Activated CD8-positive, alpha-beta memory T cell treated with anti-CD3 and anti-CD28 coated beads for 24 hours (primary cell): Measurements from ENCODE around the gene SEC22C.
A peak's percentile ranks its signal among the peaks of the same experiment; 100 is the strongest.
"Not testable (repeated sequence)": the region's sequence is repeated elsewhere in the genome, so short reads cannot be mapped to it uniquely, and the experiment has no call there.

Experiments
- DNase-seq: peaks from one replicate; pipeline ENCODE4 v3.0.0-alpha.2; 2020

Gene SEC22C, protein sequence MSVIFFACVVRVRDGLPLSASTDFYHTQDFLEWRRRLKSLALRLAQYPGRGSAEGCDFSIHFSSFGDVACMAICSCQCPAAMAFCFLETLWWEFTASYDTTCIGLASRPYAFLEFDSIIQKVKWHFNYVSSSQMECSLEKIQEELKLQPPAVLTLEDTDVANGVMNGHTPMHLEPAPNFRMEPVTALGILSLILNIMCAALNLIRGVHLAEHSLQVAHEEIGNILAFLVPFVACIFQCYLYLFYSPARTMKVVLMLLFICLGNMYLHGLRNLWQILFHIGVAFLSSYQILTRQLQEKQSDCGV

DNA sequence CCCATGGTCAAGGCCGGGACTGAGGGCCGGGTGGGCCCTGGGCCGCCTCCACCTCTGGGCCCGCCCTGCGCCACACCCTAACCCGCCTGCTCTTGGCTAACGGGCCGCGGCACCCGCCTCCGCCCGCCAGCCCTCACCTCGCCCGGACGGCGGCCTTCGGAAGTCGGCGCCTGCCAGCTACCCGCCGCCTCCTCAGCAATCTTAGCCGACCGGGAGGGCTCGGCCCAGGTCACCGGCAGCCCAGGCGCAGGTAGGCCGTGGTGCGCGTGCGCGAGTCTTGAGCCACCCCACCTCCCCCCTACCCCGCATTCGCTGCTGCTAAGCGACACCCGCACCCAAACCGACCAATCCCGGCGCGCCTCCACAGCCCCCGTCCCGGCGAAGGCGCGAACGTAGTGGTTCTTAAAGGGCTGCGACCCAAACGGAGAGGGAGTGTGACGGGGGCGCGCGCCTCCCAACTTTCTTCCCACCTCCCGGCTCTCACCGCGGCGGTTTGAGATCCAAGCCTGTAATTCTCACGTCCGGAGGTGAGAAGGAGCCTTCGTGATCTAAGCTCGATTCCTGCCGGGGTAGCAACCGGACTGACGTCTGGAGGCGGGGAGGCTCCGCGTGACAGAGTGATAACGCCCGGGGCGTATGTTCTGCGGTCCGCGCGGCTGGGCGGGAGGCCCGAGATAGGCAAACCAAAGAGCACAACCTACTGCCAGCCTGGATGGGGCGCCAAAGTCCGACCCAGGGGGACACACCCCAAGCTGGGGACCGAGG lies at the start of gene SEC22C:
Gene SEC22C, minus strand, starts transcription at position 259 of the 765 bp plus-strand sequence. CDS start 12,921 bp downstream, outside the sequence.
- peak; percentile 98 for DNase-seq

DNA sequence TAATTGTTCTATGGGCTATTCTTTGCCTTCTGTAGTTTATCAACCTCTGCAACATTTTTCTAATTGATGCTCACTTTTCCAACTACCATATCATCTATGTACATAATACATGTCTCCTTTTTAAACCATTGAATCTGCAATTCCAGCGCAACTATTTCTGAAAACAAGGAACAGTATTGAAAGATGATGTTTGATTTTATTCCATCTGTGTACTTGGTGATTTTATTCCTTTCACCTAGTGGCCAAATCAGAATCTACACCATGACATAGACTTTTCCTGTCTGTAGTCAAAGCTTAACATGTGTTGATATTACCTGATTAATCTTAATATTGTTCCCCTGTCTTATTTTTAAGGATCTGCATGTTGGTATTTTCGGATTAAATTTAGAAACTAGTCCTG lies 31.7 kb upstream of the SEC22C start:
- no peak for DNase-seq

DNA sequence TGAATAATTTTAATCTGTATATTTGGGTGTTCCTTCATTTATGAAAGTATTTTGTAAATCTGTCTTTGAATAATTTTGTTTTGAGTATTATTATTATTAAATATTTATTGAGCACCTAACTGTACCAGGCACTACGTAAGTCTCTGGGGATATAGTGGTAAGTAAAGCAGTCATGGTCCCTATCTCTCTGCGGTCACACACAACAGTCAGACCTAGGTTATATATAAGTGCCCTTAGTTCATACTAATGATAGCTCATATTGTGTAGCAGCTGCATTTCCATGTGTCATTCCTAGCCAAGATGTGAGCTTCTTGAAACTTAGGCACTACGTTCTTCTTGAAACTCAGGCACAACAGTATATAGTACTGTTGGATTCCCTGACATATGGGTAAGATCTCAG lies 31.2 kb upstream of the SEC22C start:
- no peak for DNase-seq

DNA sequence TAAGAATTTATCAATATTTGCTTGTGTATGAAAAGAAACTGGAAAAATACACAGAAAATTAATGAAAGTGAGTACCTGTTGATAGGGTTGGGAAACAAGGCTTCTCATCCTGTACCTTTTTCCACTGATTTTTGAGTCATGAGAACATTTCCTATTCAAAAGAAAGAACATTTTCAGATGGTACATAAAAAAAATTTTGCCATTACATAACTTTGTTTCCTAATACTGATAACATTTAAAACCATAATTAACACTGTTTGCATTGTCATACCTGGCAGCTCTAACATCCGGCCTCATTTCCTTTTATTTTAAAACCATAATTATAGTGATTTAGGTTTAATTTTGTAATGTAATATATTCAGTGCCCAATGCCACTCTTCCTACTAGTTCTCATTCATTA lies 30.4 kb upstream of the SEC22C start:
- DNase-seq, result no peak

DNA sequence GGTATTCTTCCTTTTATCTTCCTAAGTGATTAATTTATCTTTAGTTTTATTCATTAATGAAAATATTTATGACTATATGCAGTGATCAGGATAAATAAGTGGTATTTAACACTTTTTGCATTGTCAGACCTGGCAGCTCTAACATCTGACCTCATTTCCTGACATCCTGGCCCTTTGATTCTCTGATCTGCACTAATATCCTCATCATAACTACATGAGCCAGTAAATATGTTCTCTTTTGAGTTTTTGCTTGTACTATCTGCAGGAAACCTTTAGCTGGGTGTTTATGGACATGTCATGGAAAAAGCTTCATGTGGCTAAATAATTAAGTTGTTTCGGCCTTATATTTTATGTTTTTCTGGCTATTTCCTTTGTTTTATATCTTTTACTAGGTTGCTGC lies 29.2 kb upstream of the SEC22C start:
- no peak for DNase-seq

DNA sequence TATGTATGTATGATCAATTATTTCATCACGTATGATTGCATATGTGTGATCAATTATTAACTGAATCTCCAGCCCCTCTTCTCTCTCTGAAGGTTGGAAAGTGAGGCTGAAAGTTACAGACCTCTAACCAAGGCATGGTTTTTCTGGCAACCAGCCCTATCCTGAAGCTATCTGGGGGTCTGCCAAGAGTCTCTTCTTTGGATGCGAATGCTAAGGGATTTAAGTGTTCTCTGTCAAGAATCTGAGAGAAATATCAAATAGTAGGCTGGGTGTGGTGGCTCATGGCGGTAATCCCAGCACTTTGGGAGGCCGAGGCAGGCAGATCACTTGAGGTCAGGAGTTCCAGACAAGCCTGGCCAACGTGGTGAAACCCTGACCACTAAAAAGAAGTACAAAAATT lies 26.8 kb upstream of the SEC22C start:
- no peak for DNase-seq

DNA sequence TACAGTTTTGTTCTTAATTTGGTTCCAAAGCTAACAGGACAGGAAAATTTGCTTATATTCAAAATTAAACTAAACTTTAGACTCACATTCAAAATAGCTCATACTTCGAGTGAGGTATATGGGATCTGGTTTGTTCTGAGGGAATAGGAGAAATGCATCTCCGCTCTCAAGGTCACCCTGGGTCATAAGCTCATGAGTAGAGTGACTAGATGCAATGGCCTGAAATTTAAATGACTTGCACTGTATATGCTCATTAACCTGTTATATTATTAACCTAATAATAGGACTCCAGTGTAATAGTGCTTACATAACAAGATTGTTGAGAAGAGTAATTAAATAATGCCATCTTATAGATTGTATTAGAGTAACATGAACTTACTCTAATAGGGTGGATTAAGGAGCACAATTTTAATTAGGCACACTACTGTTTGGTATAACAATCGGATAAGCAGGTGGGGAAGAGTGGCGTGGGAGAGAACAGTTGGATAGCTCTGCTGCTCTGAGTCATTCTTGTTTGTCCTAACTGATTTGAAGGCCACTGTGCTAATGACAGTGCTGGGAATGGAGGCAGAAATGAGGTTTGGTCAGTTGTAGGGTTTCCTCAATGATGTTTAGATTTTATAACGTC lies 23.9 kb upstream of the SEC22C start:
- DNase-seq, result no peak

DNA sequence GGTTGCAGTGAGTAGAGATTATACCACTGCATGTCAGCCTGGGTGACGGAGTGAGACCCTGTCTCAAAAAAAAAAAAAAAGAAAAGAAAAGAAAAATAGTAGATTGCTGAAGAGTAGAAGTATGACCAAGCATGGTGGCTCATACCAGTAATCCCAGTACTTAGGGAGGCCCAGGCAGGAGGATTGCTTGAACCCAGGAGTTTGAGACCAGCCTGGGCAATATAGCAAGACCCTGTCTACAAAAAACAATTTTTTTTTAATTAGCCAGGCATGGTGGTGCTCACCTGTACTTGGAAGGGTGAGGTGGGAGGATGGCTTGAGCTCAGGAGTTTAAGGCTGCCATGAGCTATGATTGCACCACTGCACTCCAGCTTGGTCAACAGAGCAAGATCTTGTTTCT lies 21.2 kb upstream of the SEC22C start:
- DNase-seq, result no peak

DNA sequence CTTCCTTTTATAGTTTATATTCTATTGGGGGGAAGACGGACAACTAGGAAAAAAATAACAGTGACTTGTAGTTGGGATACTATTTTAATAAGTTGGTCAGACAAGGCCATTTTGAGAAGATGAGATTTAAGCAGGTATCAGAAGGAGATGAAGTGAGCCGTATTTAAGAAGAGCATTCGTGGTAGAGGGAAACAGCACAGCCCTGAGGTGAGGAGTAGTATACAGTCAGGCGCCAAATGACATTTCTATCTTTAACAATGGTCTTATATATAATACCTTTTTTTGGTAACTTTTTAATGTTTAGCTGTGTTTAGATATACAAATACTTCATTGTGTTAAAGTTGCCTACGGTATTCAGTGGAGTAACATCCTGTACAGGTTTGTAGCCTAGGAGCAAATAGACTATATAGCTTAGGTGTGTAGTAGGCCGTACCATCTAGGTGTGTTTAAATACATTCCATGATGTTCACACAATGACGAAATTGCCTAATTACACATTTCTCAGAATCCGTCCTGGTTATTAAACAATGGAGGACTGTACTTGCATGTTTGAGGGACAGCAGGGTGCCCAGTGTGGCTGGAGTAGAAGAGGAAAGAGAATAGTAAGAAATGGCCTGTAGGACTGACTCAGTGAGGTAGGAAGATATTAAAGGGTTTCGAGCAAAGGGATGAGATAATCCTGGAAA lies 20.3 kb upstream of the SEC22C start:
- no peak for DNase-seq

DNA sequence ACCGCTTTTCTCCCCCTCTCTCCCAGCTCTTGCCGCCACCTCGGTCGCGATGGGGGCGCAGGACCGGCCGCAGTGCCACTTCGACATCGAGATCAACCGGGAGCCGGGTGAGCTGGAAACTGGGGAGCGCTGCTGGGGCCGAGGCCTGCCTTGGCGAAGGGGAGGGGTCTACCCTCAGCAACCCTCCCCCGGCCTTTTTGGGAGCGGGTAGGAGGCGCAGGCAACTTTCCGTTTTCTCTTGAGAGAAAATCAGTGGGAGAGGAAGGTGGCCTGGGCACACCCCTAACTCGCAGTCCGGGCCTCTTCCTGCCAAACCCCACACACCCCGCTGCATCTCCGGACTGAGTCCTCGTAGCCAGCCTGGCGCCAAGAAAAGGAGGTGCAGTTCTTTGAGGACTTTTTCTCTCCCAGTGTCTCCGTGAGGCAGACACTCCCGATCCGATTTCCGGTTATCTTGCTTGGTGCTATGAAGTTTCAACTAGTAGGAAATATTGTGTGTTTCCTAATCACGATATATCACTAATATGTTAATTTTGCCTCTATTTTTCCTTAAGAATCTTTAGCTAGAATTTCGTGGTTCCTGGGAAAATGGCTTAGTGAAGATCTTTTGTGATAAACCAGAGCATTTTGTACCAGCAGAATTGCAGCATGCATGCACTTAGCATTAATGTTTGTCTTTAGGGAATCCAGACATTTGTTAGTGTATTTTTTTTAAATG lies 19.4 kb upstream of the SEC22C start:
- DNase-seq, result no peak

DNA sequence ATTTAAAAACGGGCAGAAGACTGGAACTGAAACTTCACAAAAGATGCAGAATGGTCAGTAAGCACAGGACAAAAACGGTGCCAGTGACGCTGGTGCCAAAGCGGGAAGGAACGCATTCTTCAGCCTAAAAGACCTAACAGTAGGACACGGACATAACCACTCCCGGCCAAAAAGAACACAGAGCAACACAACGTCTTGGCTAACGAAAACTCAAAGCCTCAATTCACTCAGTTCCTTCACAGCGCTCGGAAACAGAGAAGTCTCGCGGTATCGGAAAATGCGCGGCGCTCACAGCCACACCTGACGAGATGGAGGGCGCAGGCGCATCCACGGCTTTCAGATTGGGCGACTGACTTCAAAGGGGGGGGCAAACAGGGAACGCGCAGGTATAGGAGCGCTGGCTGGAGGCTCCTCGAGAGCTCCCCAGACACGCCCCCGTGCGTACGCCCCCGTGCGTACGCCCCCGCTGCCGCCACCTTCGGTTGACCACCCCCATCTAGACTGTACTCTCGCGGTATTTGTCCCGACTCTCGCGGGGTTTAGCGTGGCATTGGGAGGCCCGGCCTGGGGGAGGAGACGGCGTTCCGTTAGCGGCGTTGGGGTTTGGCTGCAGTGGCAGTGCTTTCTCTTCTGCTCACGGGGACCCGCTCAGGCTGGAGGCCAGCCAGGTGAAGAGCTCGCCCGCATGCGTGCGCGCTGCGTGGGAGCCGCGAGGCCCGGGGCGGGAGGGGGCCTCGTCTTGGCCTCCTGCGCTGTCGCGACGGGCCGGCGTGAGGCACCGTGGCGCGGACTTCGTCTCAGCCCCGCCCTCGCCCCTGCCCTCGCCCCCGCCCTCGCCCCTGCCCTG lies 18.6 kb upstream of the SEC22C start, which contains the start of gene NKTR:
Gene NKTR, plus strand, starts transcription at position 576 of the 847 bp plus-strand sequence. CDS start 321 bp downstream, outside the sequence.
- DNase-seq, result peak; percentile 100

DNA sequence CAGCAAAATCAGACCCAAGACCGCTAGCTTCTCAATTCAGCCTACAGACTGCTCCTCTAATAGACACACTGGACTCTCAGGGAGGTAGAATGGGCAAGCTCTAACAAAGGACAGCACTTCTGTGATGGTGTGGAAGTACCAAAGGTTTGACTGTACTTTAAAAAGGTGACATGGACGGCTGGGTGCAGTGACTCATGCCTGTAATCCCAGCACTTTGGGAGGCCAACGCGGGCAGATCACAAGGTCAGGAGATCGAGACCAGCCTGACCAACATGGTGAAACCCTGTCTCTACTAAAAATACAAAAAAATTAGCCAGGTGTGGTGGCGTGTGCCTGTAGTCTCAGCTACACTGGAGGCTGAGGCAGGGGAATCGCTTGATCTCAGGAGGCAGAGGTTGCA lies 15.3 kb upstream of the SEC22C start:
- not testable (repeated sequence) for DNase-seq

DNA sequence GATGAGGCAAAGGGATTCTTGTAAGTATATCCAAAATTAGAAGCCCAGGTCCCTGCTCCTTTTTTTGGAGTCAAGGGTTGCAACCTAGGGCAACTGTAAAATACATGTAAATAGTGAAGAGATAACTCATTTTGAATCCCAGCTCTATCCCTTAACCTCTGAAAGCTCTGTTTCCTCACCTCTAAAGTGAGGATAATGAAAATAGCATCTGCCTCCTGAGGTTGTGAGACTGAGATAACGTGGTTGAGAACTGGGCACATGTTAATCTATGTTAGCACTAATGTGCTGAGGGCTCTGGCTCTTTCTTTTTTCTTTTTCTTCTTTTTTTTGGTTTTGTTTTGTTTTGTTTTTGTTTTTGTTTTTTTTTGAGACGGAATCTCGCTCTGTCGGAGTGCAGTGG lies 13.9 kb upstream of the SEC22C start:
- no peak for DNase-seq

DNA sequence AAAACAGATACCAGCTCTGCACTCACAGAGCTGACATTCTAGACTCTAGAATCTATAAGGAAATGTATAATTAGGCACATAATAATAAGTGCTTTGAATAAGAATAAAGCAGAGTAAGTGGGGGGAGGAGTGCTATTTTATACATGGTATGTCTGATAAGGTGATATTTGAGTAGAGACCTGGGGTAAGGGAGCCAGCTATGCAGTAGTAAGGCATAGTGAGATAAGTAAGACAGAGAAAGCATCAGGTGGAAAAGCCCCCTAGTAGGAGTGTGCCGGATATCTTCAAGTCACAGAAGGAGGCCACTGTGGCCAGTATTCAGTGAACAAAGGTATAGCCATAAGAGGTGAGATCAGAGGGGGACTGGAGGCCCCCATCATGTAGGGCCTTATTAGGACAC lies 11.9 kb upstream of the SEC22C start:
- DNase-seq, result no peak

DNA sequence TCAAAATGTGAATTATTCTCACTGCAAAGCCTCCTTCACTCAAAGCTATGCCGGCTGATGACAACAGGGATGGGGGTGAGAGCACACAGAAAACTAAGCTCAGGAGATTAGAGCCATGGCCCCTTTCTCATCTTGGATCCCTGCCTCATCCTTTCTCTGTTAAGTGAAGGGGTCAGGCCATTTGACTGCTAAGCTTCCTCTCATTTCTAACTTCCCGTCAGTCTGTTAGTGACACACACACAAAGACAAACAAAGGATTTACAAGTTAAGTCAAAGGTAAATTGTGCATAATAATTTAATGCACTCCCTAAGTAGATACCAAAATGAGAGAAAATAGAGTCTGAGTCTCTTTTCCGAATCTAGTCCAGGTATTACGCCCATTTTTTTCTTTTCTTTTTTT lies 10.0 kb upstream of the SEC22C start:
- no peak for DNase-seq

DNA sequence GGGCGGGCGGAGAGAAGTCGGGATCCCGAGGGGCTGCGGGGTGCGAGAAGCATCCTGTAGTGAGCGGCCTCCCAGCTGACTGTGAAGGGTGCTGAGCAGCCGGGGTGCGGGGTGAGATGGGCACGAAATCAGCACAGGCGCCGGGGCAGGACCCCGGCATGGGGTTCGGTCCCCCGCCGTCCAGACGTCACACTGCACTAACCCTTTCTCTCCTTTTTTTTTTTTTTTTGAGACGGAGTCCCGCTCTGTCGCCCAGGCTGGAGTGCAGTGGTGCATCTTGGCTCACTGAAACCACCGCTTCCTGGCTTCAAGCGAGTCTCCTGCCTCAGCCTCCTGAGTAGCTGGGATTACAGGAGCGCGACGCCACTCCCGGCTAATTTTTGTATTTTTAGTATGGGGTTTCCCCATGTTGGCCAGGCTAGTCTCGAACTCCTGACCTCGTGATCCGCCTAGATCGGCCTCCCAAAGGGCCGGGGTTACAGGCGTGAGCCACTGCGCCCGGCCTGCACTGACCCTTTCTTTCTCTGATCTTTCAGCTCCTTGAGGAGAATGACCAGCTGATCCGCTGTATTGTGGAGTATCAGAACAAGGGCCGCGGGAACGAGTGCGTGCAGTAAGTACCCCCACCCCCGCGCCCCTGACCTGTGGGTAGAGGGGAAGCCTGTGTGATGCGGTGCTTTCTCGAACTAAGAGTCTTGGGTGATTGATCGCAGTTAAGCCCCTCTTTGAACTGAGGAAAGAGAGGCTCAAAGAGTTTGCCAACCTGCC lies 9.4 kb upstream of the SEC22C start:
- peak; percentile 64 for DNase-seq

DNA sequence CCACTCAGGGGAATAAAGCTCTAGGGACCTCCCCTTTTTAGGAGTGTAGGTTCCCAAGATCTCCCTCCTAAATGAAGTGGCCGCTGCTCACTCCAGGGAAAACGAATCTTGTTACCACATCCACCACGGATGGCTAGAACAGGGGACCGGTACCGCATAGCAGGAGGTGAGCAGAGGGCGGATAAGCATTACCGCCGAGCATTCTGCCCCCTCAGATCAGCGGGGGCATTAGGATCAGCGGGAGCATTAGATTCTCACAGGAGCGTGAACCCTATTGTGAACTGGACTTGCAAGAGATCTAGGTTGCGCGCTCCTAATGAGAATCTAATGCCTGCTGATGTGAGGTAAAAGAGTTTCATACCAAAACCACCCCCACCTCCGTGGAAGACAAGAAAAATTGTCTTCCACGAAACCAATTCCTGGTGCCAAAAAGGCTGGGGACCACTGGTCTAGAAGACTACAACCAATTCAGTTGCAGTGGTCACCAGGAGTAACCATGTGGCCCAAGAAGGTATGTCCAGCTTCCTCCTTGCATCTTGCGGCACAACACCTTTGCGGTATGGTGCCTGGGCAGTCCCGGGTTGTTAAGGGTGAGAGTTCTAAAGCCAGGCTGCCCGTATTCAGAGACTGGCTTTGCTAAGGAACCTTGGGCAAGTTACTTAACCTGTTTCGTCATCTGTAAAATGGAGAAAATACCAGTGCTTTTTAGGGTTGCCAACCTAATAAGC lies 7.8 kb upstream of the SEC22C start:
- DNase-seq, result no peak

DNA sequence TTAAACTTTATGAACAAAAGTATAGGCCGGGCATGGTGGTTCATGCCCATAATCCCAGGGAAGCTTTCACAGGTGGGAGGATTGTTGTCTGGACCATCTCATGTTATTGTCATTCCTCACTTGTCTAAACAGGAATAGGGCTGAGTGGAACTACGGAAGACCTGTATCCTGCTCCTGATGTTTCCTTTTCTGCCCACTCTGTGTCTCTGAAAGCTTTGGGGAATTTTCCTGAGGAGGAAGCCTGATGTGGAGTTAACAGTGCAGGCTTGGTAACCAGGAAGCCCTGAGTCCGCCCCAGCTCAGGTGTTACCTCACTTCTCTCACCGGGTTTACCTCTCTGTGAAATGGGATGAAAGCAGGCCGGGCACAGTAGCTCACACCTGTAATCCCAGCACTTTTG lies 6.9 kb upstream of the SEC22C start:
- no peak for DNase-seq

DNA sequence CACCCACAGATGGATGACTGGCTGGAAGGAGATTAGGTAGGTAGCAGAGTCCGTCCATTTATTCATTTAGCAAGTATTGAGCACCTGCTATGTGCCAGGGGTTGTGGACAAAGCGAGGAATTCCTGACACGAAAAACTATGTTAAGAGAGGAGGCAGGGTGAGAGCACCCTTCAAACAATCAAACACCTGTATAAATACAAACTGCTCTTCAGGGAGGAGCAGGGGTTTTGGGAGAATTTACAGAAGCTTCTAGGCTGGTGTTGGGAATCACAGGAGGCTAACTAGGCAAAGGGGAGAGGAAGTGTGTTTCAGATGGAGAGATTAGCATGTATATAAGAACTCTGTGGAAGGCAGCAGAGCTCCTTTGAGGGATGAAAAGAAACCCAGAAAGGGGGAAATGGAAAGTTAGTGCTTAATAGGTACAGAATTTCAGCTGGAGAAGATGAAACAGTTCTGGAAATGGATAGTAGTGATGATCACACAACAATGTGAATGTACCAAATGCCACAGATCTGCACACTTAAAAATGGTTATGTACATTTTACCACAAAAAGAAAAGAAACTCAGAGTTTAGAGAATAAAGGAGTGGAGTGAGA lies 805 bp upstream of the SEC22C start:
- DNase-seq, result no peak

DNA sequence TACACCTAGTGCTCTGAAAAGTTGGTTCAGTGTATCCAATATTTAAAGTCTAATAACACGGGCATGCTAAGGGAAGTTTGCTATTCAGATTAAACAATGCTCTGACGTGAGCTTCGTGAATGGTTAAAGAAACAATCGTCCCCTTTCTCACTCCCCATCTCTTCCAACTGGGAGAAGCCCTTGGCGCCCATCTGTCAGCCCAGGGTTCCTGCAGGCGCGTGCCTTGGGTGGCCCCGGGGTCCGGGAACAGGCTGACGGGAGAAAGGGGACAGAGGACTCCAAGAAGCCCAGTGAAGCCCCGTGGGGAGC lies 413 bp downstream of the SEC22C start:
- no peak for DNase-seq
